Measurements from ENCODE around the gene GALNT10. TPM values are rescaled to one million over a fixed set of nuclear protein-coding genes. Genes with fewer than 3 reads are reported as not detected.

The GALNT10 gene
- total RNA-seq, 1 donor from 2014 or later = 39.8 TPM

GRCh38 chr5:154267516-154267915, 77.0 kb downstream of the GALNT10 start:
- peaks cover 10% of the 10 kb centered on the region for H3K36me3 Mint-ChIP-seq (ENCODE audit: low read depth)
- H3K4me1 Mint-ChIP-seq = peaks cover 54% of the 10 kb centered on the region
- H3K4me3 Mint-ChIP-seq = no peak overlapping the region

GRCh38 chr5:154268073-154268472, 77.5 kb downstream of the GALNT10 start:
- H3K27me3 Mint-ChIP-seq (ENCODE audit: low read depth) = no peaks in the 10 kb centered on the region
- H3K4me1 Mint-ChIP-seq = peaks cover 54% of the 10 kb centered on the region
- peaks cover 6% of the 10 kb centered on the region for H3K36me3 Mint-ChIP-seq (ENCODE audit: low read depth)
- H3K4me3 Mint-ChIP-seq = no peak overlapping the region
- TF ChIP-seq, protein P1, sequence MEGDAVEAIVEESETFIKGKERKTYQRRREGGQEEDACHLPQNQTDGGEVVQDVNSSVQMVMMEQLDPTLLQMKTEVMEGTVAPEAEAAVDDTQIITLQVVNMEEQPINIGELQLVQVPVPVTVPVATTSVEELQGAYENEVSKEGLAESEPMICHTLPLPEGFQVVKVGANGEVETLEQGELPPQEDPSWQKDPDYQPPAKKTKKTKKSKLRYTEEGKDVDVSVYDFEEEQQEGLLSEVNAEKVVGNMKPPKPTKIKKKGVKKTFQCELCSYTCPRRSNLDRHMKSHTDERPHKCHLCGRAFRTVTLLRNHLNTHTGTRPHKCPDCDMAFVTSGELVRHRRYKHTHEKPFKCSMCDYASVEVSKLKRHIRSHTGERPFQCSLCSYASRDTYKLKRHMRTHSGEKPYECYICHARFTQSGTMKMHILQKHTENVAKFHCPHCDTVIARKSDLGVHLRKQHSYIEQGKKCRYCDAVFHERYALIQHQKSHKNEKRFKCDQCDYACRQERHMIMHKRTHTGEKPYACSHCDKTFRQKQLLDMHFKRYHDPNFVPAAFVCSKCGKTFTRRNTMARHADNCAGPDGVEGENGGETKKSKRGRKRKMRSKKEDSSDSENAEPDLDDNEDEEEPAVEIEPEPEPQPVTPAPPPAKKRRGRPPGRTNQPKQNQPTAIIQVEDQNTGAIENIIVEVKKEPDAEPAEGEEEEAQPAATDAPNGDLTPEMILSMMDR (conservative IDR thresholded peaks at IDR 0.05) = no peak
- peaks cover 2% of the 10 kb centered on the region for H3K9me3 Mint-ChIP-seq
- no peak for DNase-seq (ENCODE audit: low read depth, low spot score)
- H3K27ac Mint-ChIP-seq (ENCODE audit: unreplicated experiment) = no peak overlapping the region

More at GRCh38 chr5:154267516-154267915, 77.0 kb downstream of the GALNT10 start:
- TF ChIP-seq, protein P1 (conservative IDR thresholded peaks at IDR 0.05) = no peak
- Mint-ChIP-seq H3K27me3 (ENCODE audit: low read depth) (no peaks in the 10 kb centered on the region), H3K27ac (ENCODE audit: unreplicated experiment) (no peak overlapping the region), H3K9me3 (peaks cover 6% of the 10 kb centered on the region)
- no peak for DNase-seq (ENCODE audit: low read depth, low spot score)

DNA sequence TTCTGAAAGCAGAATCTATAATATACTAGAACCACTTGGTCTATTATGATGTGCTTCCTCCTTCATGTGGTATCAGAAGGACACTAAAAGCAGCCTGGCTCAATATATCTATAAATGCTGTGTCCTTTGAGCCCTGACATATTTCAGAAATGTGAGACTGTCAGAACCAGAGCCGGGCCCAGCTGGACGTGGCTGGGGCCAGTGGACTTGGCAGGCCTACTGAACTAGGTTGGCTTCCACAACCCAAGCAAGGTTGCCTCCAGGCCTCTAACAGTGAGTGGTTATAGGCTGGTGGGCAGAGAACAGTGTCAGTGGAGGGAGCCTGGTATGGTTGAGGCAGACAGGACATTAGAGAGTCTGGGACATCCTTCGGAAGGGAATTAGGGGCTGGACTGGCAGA, 78.9 kb downstream of the GALNT10 start:
- H3K4me3 Mint-ChIP-seq = no peak overlapping the region
- no peaks in the 10 kb centered on the region for H3K9me3 Mint-ChIP-seq
- TF ChIP-seq, protein P1 (conservative IDR thresholded peaks at IDR 0.05) = no peak
- no peaks in the 10 kb centered on the region for H3K27me3 Mint-ChIP-seq (ENCODE audit: low read depth)
- peaks cover 54% of the 10 kb centered on the region for H3K4me1 Mint-ChIP-seq
- peak overlapping the region; percentile 19 for H3K27ac Mint-ChIP-seq (ENCODE audit: unreplicated experiment)
- DNase-seq (ENCODE audit: low read depth, low spot score) = no peak
- peaks cover 2% of the 10 kb centered on the region for H3K36me3 Mint-ChIP-seq (ENCODE audit: low read depth)

DNA sequence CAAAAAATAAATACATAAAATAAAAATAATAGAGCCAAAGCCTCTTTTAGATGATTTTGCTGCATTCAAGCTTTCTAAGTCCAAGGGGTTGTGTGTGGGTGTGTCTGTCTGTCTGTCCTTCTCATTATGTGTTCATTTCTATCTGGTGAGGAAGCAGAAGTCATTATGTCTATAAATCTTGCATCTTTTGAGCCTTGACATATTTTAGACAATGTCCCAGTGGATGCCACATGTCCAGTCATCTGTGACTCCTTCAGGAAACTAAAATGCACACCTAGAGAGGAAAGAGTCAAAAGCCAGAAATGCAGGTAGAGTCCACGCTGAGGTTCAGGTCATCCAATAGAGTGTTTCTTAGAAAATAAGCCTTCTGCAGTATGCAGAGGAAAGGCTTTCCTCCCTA, 80.9 kb downstream of the GALNT10 start:
- no peak for DNase-seq (ENCODE audit: low read depth, low spot score)
- TF ChIP-seq, protein P1 (conservative IDR thresholded peaks at IDR 0.05) = no peak
- no peak overlapping the region for H3K27ac Mint-ChIP-seq (ENCODE audit: unreplicated experiment)
- peaks cover 4% of the 10 kb centered on the region for H3K36me3 Mint-ChIP-seq (ENCODE audit: low read depth)
- no peaks in the 10 kb centered on the region for H3K9me3 Mint-ChIP-seq
- H3K4me1 Mint-ChIP-seq = peaks cover 40% of the 10 kb centered on the region
- H3K27me3 Mint-ChIP-seq (ENCODE audit: low read depth) = no peaks in the 10 kb centered on the region
- H3K4me3 Mint-ChIP-seq = no peak overlapping the region

GRCh38 chr5:154271936-154272514, 81.5 kb downstream of the GALNT10 start:
- H3K9me3 Mint-ChIP-seq = no peaks in the 10 kb centered on the region
- H3K27ac Mint-ChIP-seq (ENCODE audit: unreplicated experiment) = no peak overlapping the region
- H3K27me3 Mint-ChIP-seq (ENCODE audit: low read depth) = no peaks in the 10 kb centered on the region
- H3K4me1 Mint-ChIP-seq = peaks cover 41% of the 10 kb centered on the region
- H3K4me3 Mint-ChIP-seq = no peak overlapping the region
- no peak for DNase-seq (ENCODE audit: low read depth, low spot score)
- peaks cover 5% of the 10 kb centered on the region for H3K36me3 Mint-ChIP-seq (ENCODE audit: low read depth)
- TF ChIP-seq, protein P1 (conservative IDR thresholded peaks at IDR 0.05) = no peak

All from neural crest cell (in vitro differentiated cells).